NCI-H226 (cell line): ENCODE measurements around the gene EGFLAM.
A peak's percentile ranks its signal among the peaks of the same experiment; 100 is the strongest.
"Not testable (repeated sequence)": the region's sequence is repeated elsewhere in the genome, so short reads cannot be mapped to it uniquely, and the experiment has no call there.

Experiments used
- DNase-seq: peaks from one replicate; pipeline ENCODE4 v3.0.0-alpha.2; 2015

EGFLAM gene

GRCh38 chr5:38331831-38332230 lies 73.5 kb downstream of the EGFLAM start:
- no peak for DNase-seq

GRCh38 chr5:38333181-38333580 lies 74.8 kb downstream of the EGFLAM start:
- DNase-seq, result not testable (repeated sequence)

- DNase-seq, result no peak
Observed at GRCh38 chr5:38338455-38338854, 80.1 kb downstream of the EGFLAM start.

GRCh38 chr5:38339446-38339845 lies 81.1 kb downstream of the EGFLAM start:
- DNase-seq, result no peak

- no peak for DNase-seq
Observed at GRCh38 chr5:38341056-38341455, 82.7 kb downstream of the EGFLAM start.

GRCh38 chr5:38341641-38342040 lies 83.3 kb downstream of the EGFLAM start:
- DNase-seq, result peak; percentile 40

GRCh38 chr5:38342261-38342660 lies 83.9 kb downstream of the EGFLAM start:
- no peak for DNase-seq

- no peak for DNase-seq
Observed at GRCh38 chr5:38344891-38345290, 86.5 kb downstream of the EGFLAM start.

- no peak for DNase-seq
Observed at GRCh38 chr5:38346593-38346992, 88.2 kb downstream of the EGFLAM start.

GRCh38 chr5:38347040-38347763 lies 88.8 kb downstream of the EGFLAM start:
- DNase-seq, result peak; percentile 62

- DNase-seq, result peak; percentile 49
Observed at GRCh38 chr5:38347896-38348295, 89.5 kb downstream of the EGFLAM start.

- no peak for DNase-seq
Observed at GRCh38 chr5:38360323-38361061, 102.1 kb downstream of the EGFLAM start.

- DNase-seq, result no peak
Observed at GRCh38 chr5:38362713-38363112, 104.4 kb downstream of the EGFLAM start.

GRCh38 chr5:38364825-38365224 lies 106.5 kb downstream of the EGFLAM start:
- DNase-seq, result no peak

GRCh38 chr5:38367410-38367809 lies 109.1 kb downstream of the EGFLAM start:
- DNase-seq, result peak; percentile 34

GRCh38 chr5:38367966-38368365 lies 109.6 kb downstream of the EGFLAM start:
- DNase-seq, result no peak

- DNase-seq, result no peak
Observed at GRCh38 chr5:38369692-38370091, 111.3 kb downstream of the EGFLAM start.

GRCh38 chr5:38370358-38371100 lies 112.2 kb downstream of the EGFLAM start:
- no peak for DNase-seq

GRCh38 chr5:38371596-38371995 lies 113.2 kb downstream of the EGFLAM start:
- DNase-seq, result no peak

GRCh38 chr5:38373743-38374142 lies 115.4 kb downstream of the EGFLAM start:
- DNase-seq, result no peak

GRCh38 chr5:38375423-38375822 lies 117.1 kb downstream of the EGFLAM start:
- no peak for DNase-seq

GRCh38 chr5:38376404-38376803 lies 118.0 kb downstream of the EGFLAM start:
- DNase-seq, result no peak

GRCh38 chr5:38378579-38378978 lies 120.2 kb downstream of the EGFLAM start:
- DNase-seq, result no peak
